ENCODE results near the gene ANKRD10.

The ANKRD10 gene

DNA sequence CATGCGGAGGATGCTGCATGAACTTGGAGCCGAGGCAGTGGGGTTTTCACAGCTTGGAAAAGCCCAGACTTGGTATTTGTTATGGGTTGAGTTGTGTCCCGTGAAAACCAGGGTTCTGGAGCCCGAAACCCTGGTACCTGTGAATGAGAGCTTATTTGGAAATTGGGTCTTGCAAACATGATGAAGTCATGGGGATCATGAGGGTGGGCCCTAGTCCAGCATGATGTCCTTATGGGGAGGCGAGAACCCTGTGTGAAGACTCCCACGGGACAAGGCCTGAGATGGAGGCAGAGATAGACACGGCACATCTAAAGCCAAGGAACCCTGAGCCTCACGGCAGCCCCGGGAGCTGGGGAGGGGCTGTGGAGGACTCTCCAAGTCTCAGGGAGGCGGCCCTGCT is 82.3 kb downstream of the ANKRD10 start:
- POLR2A ChIA-PET: no interaction called here
- TF ChIP-seq, protein P1, sequence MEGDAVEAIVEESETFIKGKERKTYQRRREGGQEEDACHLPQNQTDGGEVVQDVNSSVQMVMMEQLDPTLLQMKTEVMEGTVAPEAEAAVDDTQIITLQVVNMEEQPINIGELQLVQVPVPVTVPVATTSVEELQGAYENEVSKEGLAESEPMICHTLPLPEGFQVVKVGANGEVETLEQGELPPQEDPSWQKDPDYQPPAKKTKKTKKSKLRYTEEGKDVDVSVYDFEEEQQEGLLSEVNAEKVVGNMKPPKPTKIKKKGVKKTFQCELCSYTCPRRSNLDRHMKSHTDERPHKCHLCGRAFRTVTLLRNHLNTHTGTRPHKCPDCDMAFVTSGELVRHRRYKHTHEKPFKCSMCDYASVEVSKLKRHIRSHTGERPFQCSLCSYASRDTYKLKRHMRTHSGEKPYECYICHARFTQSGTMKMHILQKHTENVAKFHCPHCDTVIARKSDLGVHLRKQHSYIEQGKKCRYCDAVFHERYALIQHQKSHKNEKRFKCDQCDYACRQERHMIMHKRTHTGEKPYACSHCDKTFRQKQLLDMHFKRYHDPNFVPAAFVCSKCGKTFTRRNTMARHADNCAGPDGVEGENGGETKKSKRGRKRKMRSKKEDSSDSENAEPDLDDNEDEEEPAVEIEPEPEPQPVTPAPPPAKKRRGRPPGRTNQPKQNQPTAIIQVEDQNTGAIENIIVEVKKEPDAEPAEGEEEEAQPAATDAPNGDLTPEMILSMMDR (IDR thresholded peaks at IDR 0.05; ENCODE audit: control extremely low read depth, extremely low read depth, low read depth, missing control alignments): no peak
- DNase-seq (ENCODE audit: extremely low spot score): no peak
- CTCF ChIA-PET: no interaction called here

DNA sequence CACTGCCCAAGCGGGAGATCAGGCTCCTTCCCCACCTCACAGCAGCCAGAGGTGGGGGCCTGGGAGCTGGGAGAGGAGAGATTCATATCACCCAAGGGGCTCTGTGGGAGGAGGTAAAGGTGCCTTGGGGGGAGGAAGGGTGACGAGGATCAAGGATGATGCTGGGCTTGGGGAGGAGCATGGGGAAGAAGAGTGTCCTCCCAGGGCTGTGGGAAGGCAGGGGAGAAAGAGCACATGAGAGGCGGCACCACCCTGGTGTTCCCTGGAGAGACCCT is 82.7 kb downstream of the ANKRD10 start:
- CTCF ChIA-PET: interaction anchor here (1.6 kb wide), 1 partner anchor 12 kb away, joined by 4 read pairs; no protein-coding TSS in a partner anchor

DNA sequence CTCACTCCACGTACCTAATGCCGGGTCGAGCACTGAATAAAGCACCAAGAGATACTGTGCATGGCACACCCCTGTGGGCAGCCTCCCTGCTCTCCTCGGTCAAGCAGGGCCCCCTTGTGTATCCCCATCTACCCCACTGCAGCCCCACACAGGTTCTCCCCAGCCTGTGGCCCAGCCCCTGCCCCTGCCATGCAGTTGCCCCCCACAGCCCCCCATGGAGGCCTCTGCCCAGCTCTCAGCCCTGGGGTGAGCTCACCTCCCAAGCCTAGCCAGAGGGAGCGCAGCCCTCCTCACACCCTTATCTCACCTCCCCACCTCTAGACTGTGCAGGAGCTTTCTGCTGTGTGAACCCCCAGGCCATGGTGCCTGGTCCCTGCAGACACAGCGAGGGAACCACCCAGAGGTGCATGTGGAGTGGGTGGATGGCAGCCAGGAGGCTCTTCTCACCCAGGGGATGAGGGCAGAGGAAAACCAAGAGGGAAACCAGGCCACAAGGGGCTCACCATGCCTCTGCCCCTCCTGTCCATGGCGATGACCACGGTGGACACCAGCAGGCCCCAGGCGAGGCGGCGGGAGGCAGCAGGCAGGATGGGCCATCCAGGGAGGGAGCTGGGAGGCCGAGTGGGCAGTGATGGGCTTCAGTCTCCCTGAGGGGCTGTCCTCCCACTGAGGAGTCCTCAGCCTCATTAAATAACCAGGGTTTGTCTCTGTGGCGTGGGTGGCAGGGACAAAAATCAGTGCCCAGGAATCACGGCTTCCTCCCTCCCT is 83.2 kb downstream of the ANKRD10 start:
- no peak for DNase-seq (ENCODE audit: extremely low spot score)
- TF ChIP-seq, protein P1 (IDR thresholded peaks at IDR 0.05; ENCODE audit: control extremely low read depth, extremely low read depth, low read depth, missing control alignments): no peak
- ChIA-PET POLR2A (no interaction called here), CTCF (interaction anchor here (1.6 kb wide), 1 partner anchor 11 kb away, joined by 4 read pairs; no protein-coding TSS in a partner anchor)

More for the DNA sequence above, 82.7 kb downstream of the ANKRD10 start:
- DNase-seq (ENCODE audit: extremely low spot score): no peak
- POLR2A ChIA-PET: no interaction called here
- TF ChIP-seq, protein P1 (IDR thresholded peaks at IDR 0.05; ENCODE audit: control extremely low read depth, extremely low read depth, low read depth, missing control alignments): no peak

DNA sequence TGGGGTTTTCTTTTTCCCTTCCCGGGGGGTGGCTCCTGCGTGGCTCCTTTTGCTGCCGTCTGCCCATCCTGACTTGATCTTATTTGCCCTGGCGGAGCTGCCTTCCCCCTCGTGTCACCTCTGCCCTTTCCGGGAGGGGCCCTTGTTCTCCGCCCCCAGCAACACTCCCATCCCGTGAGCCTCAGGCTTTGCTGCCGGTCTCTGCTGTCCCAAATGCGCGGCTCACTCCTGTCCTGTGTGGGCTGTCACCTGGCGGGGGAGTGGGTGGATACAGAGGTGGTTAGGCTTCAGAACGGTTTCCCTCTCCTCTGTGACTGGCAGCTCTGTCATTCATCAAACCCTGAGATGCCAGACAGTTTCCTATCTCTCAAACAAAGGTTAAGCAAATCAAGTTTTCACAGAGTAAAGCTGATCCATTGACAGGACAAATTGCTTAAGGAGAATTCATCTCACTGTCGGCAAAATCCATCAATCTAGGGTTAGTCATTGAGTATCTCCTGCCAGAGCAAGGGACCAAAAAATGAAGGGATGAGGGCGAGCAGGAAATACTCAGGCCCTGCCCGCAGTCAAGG is 84.0 kb downstream of the ANKRD10 start:
- POLR2A ChIA-PET: no interaction called here
- no peak for DNase-seq (ENCODE audit: extremely low spot score)
- CTCF ChIA-PET: interaction anchor here (1.6 kb wide), 1 partner anchor 10 kb away, joined by 4 read pairs; no protein-coding TSS in a partner anchor
- TF ChIP-seq, protein P1 (IDR thresholded peaks at IDR 0.05; ENCODE audit: control extremely low read depth, extremely low read depth, low read depth, missing control alignments): no peak

DNA sequence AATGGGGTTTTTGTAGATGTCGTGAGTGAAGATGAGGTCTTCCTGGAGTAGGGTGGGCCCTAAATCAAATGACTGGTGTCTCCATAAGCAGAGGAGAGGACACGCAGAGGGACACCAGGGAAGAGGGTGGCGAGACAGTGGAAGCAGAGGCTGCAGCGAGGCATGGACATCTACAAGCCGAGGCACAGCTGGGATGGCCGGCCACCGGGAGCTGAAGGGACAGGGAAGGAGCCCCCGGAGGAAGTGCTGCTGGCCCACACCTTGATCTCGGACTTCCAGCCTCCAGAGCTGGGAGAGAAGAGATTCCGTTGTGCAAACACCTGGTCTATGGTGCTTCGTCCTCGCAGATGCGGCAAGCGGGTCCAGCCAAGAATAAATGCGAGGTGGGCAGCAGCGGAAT is 84.5 kb downstream of the ANKRD10 start:
- no peak for DNase-seq (ENCODE audit: extremely low spot score)
- POLR2A ChIA-PET: no interaction called here
- CTCF ChIA-PET: interaction anchor here (1.6 kb wide), 1 partner anchor 10 kb away, joined by 4 read pairs; no protein-coding TSS in a partner anchor
- TF ChIP-seq, protein P1 (IDR thresholded peaks at IDR 0.05; ENCODE audit: control extremely low read depth, extremely low read depth, low read depth, missing control alignments): no peak

DNA sequence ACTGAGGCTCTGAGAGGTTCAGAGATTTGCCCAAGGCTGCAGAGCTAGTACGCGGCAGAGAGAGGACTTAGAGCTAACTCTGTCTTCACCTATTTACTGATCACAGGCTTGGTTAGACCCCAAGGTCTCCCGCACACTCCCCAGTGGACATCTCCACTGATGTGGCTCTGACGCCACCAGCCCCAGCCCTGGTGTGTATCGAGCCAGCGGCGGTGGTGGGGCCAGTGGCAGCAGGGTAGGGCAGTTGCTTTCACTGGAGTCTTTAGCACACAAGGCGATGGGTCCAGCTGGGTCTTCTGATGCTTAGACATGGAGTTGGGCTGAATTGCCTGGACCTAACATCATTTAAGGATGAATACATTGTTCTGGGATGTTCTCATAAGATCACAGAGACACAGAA is 85.4 kb downstream of the ANKRD10 start:
- POLR2A ChIA-PET: no interaction called here
- DNase-seq (ENCODE audit: extremely low spot score): no peak
- TF ChIP-seq, protein P1 (IDR thresholded peaks at IDR 0.05; ENCODE audit: control extremely low read depth, extremely low read depth, low read depth, missing control alignments): no peak
- CTCF ChIA-PET: no interaction called here

Data from GM10248 (cell line).